Right lobe of liver (tissue), 6 donors: Measurements from ENCODE around the gene BEND6. TPM values are rescaled to one million over a fixed set of nuclear protein-coding genes. Genes with fewer than 3 reads are reported as not detected.

ENCODE experiments used
- ATAC-seq, 4 donors: fragments of 200-7000 bp; cut with Tn5 transposase; one replicate each; pipeline ENCODE4 v1.9.1; 2020; ENCODE audit warnings: mild to moderate bottlenecking in 4 of 4, moderate library complexity in 4 of 4
- DNase-seq, 3 donors: peaks; one replicate each; pipeline ENCODE4 v3.0.0-alpha.2; 2020
- H3K27ac ChIP-seq, 3 donors: fragments of 200-600 bp; one replicate each; pipeline ENCODE4 v1.8.0; 2022
- H3K27me3 ChIP-seq, 2 donors: fragments of 200-600 bp; one replicate each; pipeline ENCODE4 v1.8.0; 2022
- H3K36me3 ChIP-seq, 4 donors: fragments of 200-600 bp; sonication (generic) in 1 of 4; one replicate each; pipeline versions ENCODE4 v1.5.1 to v1.8.0; 2017 to 2022; ENCODE audit warnings: control low read depth in 1 of 4
- H3K4me1 ChIP-seq, 4 donors: fragments of 200-600 bp; sonication (generic) in 1 of 4; one replicate each; pipeline versions ENCODE4 v1.5.1 to v1.8.0; 2017 to 2022; ENCODE audit warnings: control low read depth in 1 of 4
- H3K4me3 ChIP-seq, 3 donors: fragments of 200-600 bp; one replicate each; pipeline ENCODE4 v1.8.0; 2022
- H3K9me3 ChIP-seq, 4 donors: fragments of 200-600 bp; sonication (generic) in 1 of 4; one replicate each; pipeline versions ENCODE4 v1.5.1 to v1.8.0; 2017 to 2022; ENCODE audit warnings: control low read depth in 1 of 4
- CTCF ChIP-seq, 4 donors: fragments of 200-600 bp in 3 of 4; fragments of 450-650 bp in 1 of 4; IDR thresholded peaks; one replicate each; pipeline versions ENCODE4 v1.5.1 to v1.8.0; 2016 to 2022; ENCODE audit warnings: antibody characterized with exemption in 4 of 4, mild to moderate bottlenecking in 2 of 4
- POLR2A ChIP-seq: fragments of 450-650 bp; IDR thresholded peaks from one replicate; pipeline ENCODE4 v1.6.1; 2017; ENCODE audit warnings: antibody characterized with exemption, mild to moderate bottlenecking
- WGBS: methylation state at CpG from one replicate; pipeline ENCODE4 v1.1.6; 2018; ENCODE audit warnings: low coverage, low lambda C conversion rate; ENCODE audit not compliant: insufficient coverage; ENCODE audit errors: missing lambda C conversion rate; 5-methylcytosine and 5-hydroxymethylcytosine counted together
- intact Hi-C, 2 donors: fragments of 100-400 bp; cut with DNase I; formaldehyde crosslinking; loops; one replicate each; pipeline versions ENCODE4 v1.11.2 to v1.14.1; 2022
- total RNA-seq, 6 experiments: library from RNA; depleted of rRNA in 2 of 6; stranded (reverse); fragments of >200 nt in 2 of 6; fragmentation: NEBNext Ultra II Directional in 3 of 6; extraction: Animal tissue kit (Norgen Biotek cat#: 25700) in 3 of 6; gene quantifications; one replicate each; pipeline versions ENCODE4 v1.1.0 to v1.2.4, GENCODE V29; 2016 to 2023
- donor health status: DM: no; HTN: yes; CAD: no.
- donor health status: DM: no; HTN: no; CAD: no.
- donor health status: DM: no; HTN: no; CAD: no.
- donor health status: DM: no; HTN: yes; CAD: no.
- donor health status: DM: no; HTN: yes; CAD: no.

The BEND6 gene
- total RNA-seq, 6 experiments from 2014 or later: not detected

GRCh38 chr6:56957856-56958255 is 2.9 kb downstream of the BEND6 start:
- Histone ChIP-seq H3K4me3 (no peak overlapping the region), H3K36me3 (no peaks in the 10 kb centered on the region), H3K4me1 (peaks cover 0 to 9% (median 0%) of the 10 kb centered on the region in 4 donors), H3K27me3 (peaks cover 0 to 11% of the 10 kb centered on the region in 2 donors), H3K9me3 (no peaks in the 10 kb centered on the region), H3K27ac (no peak overlapping the region)
- WGBS: 72% methylated on average over 2 of the region's 2 CpGs
- ATAC-seq (no peak), DNase-seq (no peak)
- intact Hi-C loops: no loop called here
- TF ChIP-seq POLR2A: no peak
- TF ChIP-seq CTCF (IDR thresholded peaks at IDR 0.05): no peak

- Histone ChIP-seq H3K4me1 (peaks cover 0 to 9% (median 0%) of the 10 kb centered on the region in 4 donors), H3K36me3 (no peaks in the 10 kb centered on the region), H3K9me3 (no peaks in the 10 kb centered on the region), H3K27ac (no peak overlapping the region), H3K27me3 (peaks cover 0 to 7% of the 10 kb centered on the region in 2 donors), H3K4me3 (no peak overlapping the region)
- TF ChIP-seq CTCF (IDR thresholded peaks at IDR 0.05): no peak
- no peak for TF ChIP-seq POLR2A
- intact Hi-C loops: no loop called here
- DNase-seq (no peak), ATAC-seq (no peak)
- WGBS: 66% methylated on average over 3 of the region's 3 CpGs
Observed at GRCh38 chr6:56958481-56958880, 3.6 kb downstream of the BEND6 start.

- H3K9me3 ChIP-seq: no peaks in the 10 kb centered on the region
- intact Hi-C loops: no loop called here
- no peak overlapping the region for H3K4me3 ChIP-seq
- TF ChIP-seq POLR2A: no peak
- no peak for TF ChIP-seq CTCF (IDR thresholded peaks at IDR 0.05)
- DNase-seq (no peak), ATAC-seq (no peak)
- H3K27me3 ChIP-seq: peaks cover 0 to under 1% of the 10 kb centered on the region in 2 donors
- no peak overlapping the region for H3K27ac ChIP-seq
- H3K4me1 ChIP-seq: peaks cover 0 to 3% (median 0%) of the 10 kb centered on the region in 4 donors
- H3K36me3 ChIP-seq: no peaks in the 10 kb centered on the region
Observed at GRCh38 chr6:56959094-56959493, 4.2 kb downstream of the BEND6 start.

GRCh38 chr6:56959938-56960337 is 5.0 kb downstream of the BEND6 start:
- DNase-seq (no peak), ATAC-seq (no peak)
- Histone ChIP-seq H3K4me3 (no peak overlapping the region), H3K36me3 (no peaks in the 10 kb centered on the region), H3K9me3 (no peaks in the 10 kb centered on the region), H3K4me1 (no peaks in the 10 kb centered on the region), H3K27me3 (no peaks in the 10 kb centered on the region), H3K27ac (no peak overlapping the region)
- intact Hi-C loops: no loop called here
- TF ChIP-seq POLR2A: no peak
- no peak for TF ChIP-seq CTCF (IDR thresholded peaks at IDR 0.05)
- 78% methylated on average over 4 of the region's 4 CpGs for WGBS

GRCh38 chr6:56961151-56961550 is 6.2 kb downstream of the BEND6 start:
- no peaks in the 10 kb centered on the region for H3K27me3 ChIP-seq
- no peaks in the 10 kb centered on the region for H3K4me1 ChIP-seq
- 14% methylated on average over 2 of the region's 2 CpGs for WGBS
- no peak overlapping the region for H3K27ac ChIP-seq
- no peak for DNase-seq
- intact Hi-C loops: no loop called here
- TF ChIP-seq CTCF (IDR thresholded peaks at IDR 0.05) (no peak), POLR2A (no peak)
- H3K4me3 ChIP-seq: no peak overlapping the region
- H3K9me3 ChIP-seq: no peaks in the 10 kb centered on the region
- ATAC-seq: peak in 1 of 4 donors; percentile 38
- H3K36me3 ChIP-seq: no peaks in the 10 kb centered on the region
